T-cell (primary cell): ENCODE measurements around the gene LIMS1. TPM values are rescaled to one million over a fixed set of nuclear protein-coding genes. Genes with fewer than 3 reads are reported as not detected.
"Not testable (repeated sequence)": the region's sequence is repeated elsewhere in the genome, so short reads cannot be mapped to it uniquely, and the experiment has no call there.

Source experiments
- ATAC-seq, 4 experiments: fragments of 200-7000 bp in 3 of 4; fragments of 150-1000 bp in 1 of 4; cut with Tn5 transposase; replicated peaks in 1 of 4; 1 replicate in 3 of 4; 2 replicates in 1 of 4; pipeline ENCODE4 v1.10.0; 2021; ENCODE audit warnings: moderate library complexity in 3 of 4, mild to moderate bottlenecking in 2 of 4, moderate number of reproducible peaks in 1 of 4
- CTCF ChIA-PET, 2 donors: fragments of 300-600 bp; sonication (Branson Sonifier 250); formaldehyde crosslinking; loops; one replicate each; lab custom pipeline; 2022; ENCODE audit warnings: antibody characterized with exemption in 2 of 2; lab: Charles Lee
- POLR2A ChIA-PET, 2 donors: fragments of 300-600 bp; sonication (Branson Sonifier 250); formaldehyde crosslinking; loops; one replicate each; lab custom pipeline; 2022; ENCODE audit warnings: antibody characterized with exemption in 2 of 2; lab: Charles Lee
- DNase-seq, 35 experiments: peaks; one replicate each; pipeline versions ENCODE4 v3.0.0 to v3.0.0-alpha.2; 2013 to 2023
- H3K27ac ChIP-seq: one replicate; pipeline ENCODE4 v1.5.1; 2013; ENCODE audit warnings: low read length
- H3K27me3 ChIP-seq, 2 experiments: replicated peaks in 1 of 2; 1 replicate in 1 of 2; 2 replicates in 1 of 2; pipeline versions ENCODE4 v1.6.1 to v1.7.0; 2013; ENCODE audit warnings: low read length in 1 of 2, mixed read lengths in 1 of 2; ENCODE audit not compliant: control insufficient read depth in 2 of 2, insufficient read depth in 2 of 2; ENCODE audit errors: extremely low read depth in 1 of 2
- H3K36me3 ChIP-seq, 2 donors: 1 replicate in 1 of 2; 2 replicates in 1 of 2; pipeline versions ENCODE4 v1.6.1 to v1.7.0; 2013; ENCODE audit warnings: low read length in 1 of 2; ENCODE audit not compliant: control insufficient read depth in 2 of 2, insufficient read depth in 1 of 2; ENCODE audit errors: extremely low read depth in 1 of 2
- H3K4me1 ChIP-seq, 2 experiments: 1 replicate in 1 of 2; 2 replicates in 1 of 2; pipeline versions ENCODE4 v1.6.1 to v1.7.0; 2013; ENCODE audit warnings: low read length in 2 of 2, mixed read lengths in 1 of 2; ENCODE audit not compliant: insufficient read depth in 2 of 2, control insufficient read depth in 1 of 2; ENCODE audit errors: extremely low read depth in 1 of 2
- H3K4me3 ChIP-seq, 2 donors: 1 replicate in 1 of 2; 2 replicates in 1 of 2; pipeline versions ENCODE4 v1.5.1 to v1.7.0; 2013; ENCODE audit warnings: mild to moderate bottlenecking in 2 of 2, low read length in 1 of 2, moderate library complexity in 1 of 2; ENCODE audit not compliant: control insufficient read depth in 1 of 2; ENCODE audit errors: extremely low read depth in 1 of 2
- H3K9me3 ChIP-seq: 2 replicates; pipeline ENCODE4 v1.7.0; 2013
- H3K27ac Mint-ChIP-seq, 2 donors: one replicate each; pipeline ENCODE4 v1.8.0; 2020 to 2021; ENCODE audit warnings: mild to moderate bottlenecking in 2 of 2, mixed read lengths in 2 of 2
- H3K27me3 Mint-ChIP-seq, 2 donors: one replicate each; pipeline ENCODE4 v1.8.0; 2021 to 2022; ENCODE audit warnings: mixed read lengths in 2 of 2
- H3K36me3 Mint-ChIP-seq: one replicate; pipeline ENCODE4 v1.8.0; 2021; ENCODE audit warnings: mixed read lengths
- H3K4me1 Mint-ChIP-seq, 3 donors: one replicate each; pipeline ENCODE4 v1.8.0; 2020 to 2022; ENCODE audit warnings: mixed read lengths in 3 of 3, mild to moderate bottlenecking in 1 of 3
- H3K4me3 Mint-ChIP-seq, 3 donors: one replicate each; pipeline ENCODE4 v1.8.0; 2020 to 2022; ENCODE audit warnings: mild to moderate bottlenecking in 3 of 3, mixed read lengths in 3 of 3, moderate library complexity in 3 of 3
- H3K9me3 Mint-ChIP-seq, 3 donors: one replicate each; pipeline ENCODE4 v1.8.0; 2020 to 2022; ENCODE audit warnings: mixed read lengths in 3 of 3
- WGBS: methylation state at CpG from one replicate; pipeline ENCODE4 v1.1.5; 2013; ENCODE audit warnings: missing lambda C conversion rate; ENCODE audit not compliant: insufficient coverage; 5-methylcytosine and 5-hydroxymethylcytosine counted together
- total RNA-seq, 35 experiments: library from RNA in 6 of 35; stranded (reverse) in 6 of 35; fragments of 120-200 nt in 1 of 35; gene quantifications; one replicate each; pipeline versions ENCODE4 v1.2.1 to v1.2.4 and lab custom pipeline; 2013 to 2026

Gene LIMS1
- 10 to 100 TPM; 55.5 to 82.8 (median 56.9) TPM for total RNA-seq
- total RNA-seq (2013): 108 TPM
- 28.7 to 159 (median 61.9) reads per million in 29 experiments for total RNA-seq (lab: John Stamatoyannopoulos, UW)

- H3K36me3 ChIP-seq: no peaks in the 10 kb centered on the region
- no peaks in the 10 kb centered on the region for H3K9me3 Mint-ChIP-seq
- H3K4me1 Mint-ChIP-seq: peaks cover 35 to 40% (median 35%) of the 10 kb centered on the region in 3 donors
- POLR2A ChIA-PET: interaction anchor here in 1 of 2 donors (0.6 to 1.3 kb wide), 3 partner anchors 50 to 185 kb away, joined by 3 to 6 read pairs (median 5); no protein-coding TSS in a partner anchor
- H3K27me3 Mint-ChIP-seq: no peaks in the 10 kb centered on the region
- peak within 1 kb of the TSS; percentile 73 to 82 for H3K27ac Mint-ChIP-seq
- CTCF ChIA-PET: interaction anchor here (0.6 to 1.7 kb wide), 5 partner anchors 16 to 105 kb away, joined by 4 to 10 read pairs (median 9); no protein-coding TSS in a partner anchor
- H3K4me3 ChIP-seq: peak within 1 kb of the TSS; percentile 81 to 90
- ATAC-seq: peak; percentile 91 to 97 (median 94)
- WGBS: under 1% methylated on average over 54 of the region's 87 CpGs
- no peaks in the 10 kb centered on the region for H3K9me3 ChIP-seq
- H3K27me3 ChIP-seq: no peaks in the 10 kb centered on the region
- H3K36me3 Mint-ChIP-seq: no peaks in the 10 kb centered on the region
- peak within 1 kb of the TSS; percentile 29 for H3K27ac ChIP-seq
- peak within 1 kb of the TSS; percentile 88 to 93 (median 92) for H3K4me3 Mint-ChIP-seq
- DNase-seq: peak; percentile 68 to 91 (median 82)
- H3K4me1 ChIP-seq: peaks cover 8 to 22% of the 10 kb centered on the region in 2 experiments
Measured at GRCh38 chr2:108533832-108534583, at the start of gene LIMS1. Gene LIMS1, plus strand, starts transcription at chr2:108534470. Its CDS starts 93 bp downstream, at chr2:108534563.

- Mint-ChIP-seq H3K4me1 (peaks cover 0 to 8% (median 0%) of the 10 kb centered on the region in 3 donors), H3K36me3 (peaks cover 50% of the 10 kb centered on the region), H3K9me3 (peaks cover 0 to 3% (median 0%) of the 10 kb centered on the region in 3 donors), H3K27ac (no peak overlapping the region), H3K4me3 (no peak overlapping the region), H3K27me3 (no peaks in the 10 kb centered on the region)
- H3K9me3 ChIP-seq: peaks cover 3% of the 10 kb centered on the region
- WGBS: no CpG with 5 or more reads among the region's 2 CpGs
- no peaks in the 10 kb centered on the region for H3K4me1 ChIP-seq
- CTCF ChIA-PET: interaction anchor here in 1 of 2 donors (2.0 kb wide), 1 partner anchor 99 kb away, joined by 6 read pairs; no protein-coding TSS in a partner anchor
- H3K27ac ChIP-seq: no peak overlapping the region
- H3K27me3 ChIP-seq: no peaks in the 10 kb centered on the region
- POLR2A ChIA-PET: interaction anchor here in 1 of 2 donors (0.5 kb wide), 1 partner anchor 238 kb away, joined by 3 read pairs; no protein-coding TSS in a partner anchor
- H3K36me3 ChIP-seq: peaks cover 4 to 72% of the 10 kb centered on the region in 2 donors
- no peak for ATAC-seq
- H3K4me3 ChIP-seq: no peak overlapping the region
- no peak for DNase-seq
Measured at GRCh38 chr2:108485253-108485652, 49.0 kb upstream of the LIMS1 start.

GRCh38 chr2:108490506-108491122 is 43.7 kb upstream of the LIMS1 start:
- Histone ChIP-seq H3K4me3 (no peak overlapping the region), H3K27ac (no peak overlapping the region), H3K27me3 (no peaks in the 10 kb centered on the region), H3K36me3 (peaks cover 0 to 66% of the 10 kb centered on the region in 2 donors), H3K9me3 (no peaks in the 10 kb centered on the region), H3K4me1 (no peaks in the 10 kb centered on the region)
- ChIA-PET CTCF (no interaction called here), POLR2A (interaction anchor here in 1 of 2 donors (0.5 kb wide), 1 partner anchor 15 kb away, joined by 3 read pairs; no protein-coding TSS in a partner anchor)
- no peak for DNase-seq
- peaks cover 0 to 8% (median 1%) of the 10 kb centered on the region in 3 donors for H3K4me1 Mint-ChIP-seq
- H3K4me3 Mint-ChIP-seq: no peak overlapping the region
- H3K9me3 Mint-ChIP-seq: no peaks in the 10 kb centered on the region
- H3K27me3 Mint-ChIP-seq: no peaks in the 10 kb centered on the region
- peaks cover 40% of the 10 kb centered on the region for H3K36me3 Mint-ChIP-seq
- H3K27ac Mint-ChIP-seq: no peak overlapping the region
- no peak for ATAC-seq

GRCh38 chr2:108491848-108492247 is 42.4 kb upstream of the LIMS1 start:
- ChIA-PET CTCF (no interaction called here), POLR2A (interaction anchor here in 1 of 2 donors (0.5 kb wide), 1 partner anchor 38 kb away, joined by 4 read pairs; no protein-coding TSS in a partner anchor)
- H3K27me3 Mint-ChIP-seq: no peaks in the 10 kb centered on the region
- DNase-seq: no peak
- Histone ChIP-seq H3K9me3 (no peaks in the 10 kb centered on the region), H3K36me3 (peaks cover 0 to 61% of the 10 kb centered on the region in 2 donors), H3K4me3 (no peak overlapping the region), H3K27ac (no peak overlapping the region), H3K4me1 (no peaks in the 10 kb centered on the region), H3K27me3 (no peaks in the 10 kb centered on the region)
- peaks cover 0 to 8% (median 1%) of the 10 kb centered on the region in 3 donors for H3K4me1 Mint-ChIP-seq
- H3K27ac Mint-ChIP-seq: no peak overlapping the region
- peaks cover 40% of the 10 kb centered on the region for H3K36me3 Mint-ChIP-seq
- no peak for ATAC-seq
- no peaks in the 10 kb centered on the region for H3K9me3 Mint-ChIP-seq
- no peak overlapping the region for H3K4me3 Mint-ChIP-seq

- ATAC-seq (no peak), DNase-seq (no peak)
- Mint-ChIP-seq H3K27ac (no peak overlapping the region), H3K27me3 (no peaks in the 10 kb centered on the region), H3K36me3 (peaks cover 43% of the 10 kb centered on the region), H3K4me1 (peaks cover 0 to 8% (median 1%) of the 10 kb centered on the region in 3 donors), H3K9me3 (no peaks in the 10 kb centered on the region), H3K4me3 (no peak overlapping the region)
- POLR2A ChIA-PET: interaction anchor here in 1 of 2 donors (0.5 kb wide), 1 partner anchor 39 kb away, joined by 4 read pairs; no protein-coding TSS in a partner anchor
- H3K4me3 ChIP-seq: no peak overlapping the region
- no peaks in the 10 kb centered on the region for H3K27me3 ChIP-seq
- CTCF ChIA-PET: no interaction called here
- H3K9me3 ChIP-seq: no peaks in the 10 kb centered on the region
- WGBS: 67% methylated on average over 2 of the region's 4 CpGs
- no peaks in the 10 kb centered on the region for H3K4me1 ChIP-seq
- H3K27ac ChIP-seq: no peak overlapping the region
- H3K36me3 ChIP-seq: peaks cover 0 to 58% of the 10 kb centered on the region in 2 donors
Measured at GRCh38 chr2:108492364-108492763, 41.9 kb upstream of the LIMS1 start.

- H3K4me3 Mint-ChIP-seq, H3K9me3 ChIP-seq, H3K27ac ChIP-seq, POLR2A ChIA-PET, DNase-seq, H3K4me3 ChIP-seq, H3K9me3 Mint-ChIP-seq, H3K27ac Mint-ChIP-seq, CTCF ChIA-PET, H3K27me3 ChIP-seq, H3K27me3 Mint-ChIP-seq, ATAC-seq, H3K4me1 Mint-ChIP-seq, H3K4me1 ChIP-seq: not testable (repeated sequence)
- WGBS: no CpG with 5 or more reads among the region's 3 CpGs
- H3K36me3 Mint-ChIP-seq: peaks cover 48% of the 10 kb centered on the region
- H3K36me3 ChIP-seq: peaks cover 0 to 40% of the 10 kb centered on the region in 2 donors
Measured at GRCh38 chr2:108496167-108496566, 38.1 kb upstream of the LIMS1 start.
